Gastroesophageal sphincter (tissue), 4 donors: ENCODE results near the gene LZTS2. TPM values are rescaled to one million over a fixed set of nuclear protein-coding genes. Genes with fewer than 3 reads are reported as not detected.

Experiments used
- ATAC-seq: fragments of 150-250 bp; one replicate; pipeline ENCODE4 v1.9.1; 2016; ENCODE audit warnings: mild to moderate bottlenecking, moderate library complexity
- H3K27ac ChIP-seq, 4 donors: fragments of 200-600 bp; sonication (generic) in 3 of 4; 1 replicate in 3 of 4; 2 replicates in 1 of 4; pipeline ENCODE4 v1.5.1; 2016 to 2019
- H3K27me3 ChIP-seq: fragments of 200-600 bp; sonication (generic); one replicate; pipeline ENCODE4 v1.5.1; 2019
- H3K36me3 ChIP-seq, 2 donors: fragments of 200-600 bp; sonication (generic); one replicate each; pipeline ENCODE4 v1.5.1; 2019; ENCODE audit warnings: control low read depth in 1 of 2
- H3K4me1 ChIP-seq, 3 donors: fragments of 200-600 bp; sonication (generic); 1 replicate in 2 of 3; 2 replicates in 1 of 3; pipeline ENCODE4 v1.5.1; 2016 to 2019; ENCODE audit warnings: control low read depth in 2 of 3
- H3K4me3 ChIP-seq, 2 donors: fragments of 200-600 bp; sonication (generic); one replicate each; pipeline ENCODE4 v1.5.1; 2019; ENCODE audit warnings: mild to moderate bottlenecking in 1 of 2, moderate library complexity in 1 of 2
- H3K9me3 ChIP-seq, 3 donors: fragments of 200-600 bp; sonication (generic); one replicate each; pipeline ENCODE4 v1.5.1; 2017 to 2019; ENCODE audit warnings: control low read depth in 2 of 3
- CTCF ChIP-seq, 4 experiments: fragments of 200-600 bp in 2 of 4; fragments of 450-650 bp in 2 of 4; sonication (generic) in 1 of 4; IDR thresholded peaks; one replicate each; pipeline ENCODE4 v1.5.1; 2017 to 2019; ENCODE audit warnings: antibody characterized with exemption in 4 of 4, mild to moderate bottlenecking in 2 of 4, moderate library complexity in 2 of 4
- EP300 ChIP-seq: sonication (generic); formaldehyde crosslinking; IDR thresholded peaks from one replicate; pipeline ENCODE4 v1.6.1; 2017; ENCODE audit warnings: antibody characterized with exemption, mild to moderate bottlenecking
- POLR2A ChIP-seq, 2 donors: fragments of 450-650 bp; IDR thresholded peaks; one replicate each; pipeline ENCODE4 v1.6.1; 2017; ENCODE audit warnings: antibody characterized with exemption in 2 of 2, mild to moderate bottlenecking in 2 of 2, moderate library complexity in 1 of 2
- POLR2AphosphoS5 ChIP-seq: sonication (generic); formaldehyde crosslinking; IDR thresholded peaks from one replicate; pipeline ENCODE4 v1.6.1; 2017; ENCODE audit warnings: antibody characterized with exemption
- WGBS, 2 donors: methylation state at CpG; one replicate each; pipeline ENCODE4 v1.1.5; 2018; ENCODE audit warnings: low coverage in 1 of 2; 5-methylcytosine and 5-hydroxymethylcytosine counted together
- total RNA-seq, 4 donors: library from RNA; depleted of rRNA; stranded (reverse); fragments of >200 nt; gene quantifications; one replicate each; pipeline ENCODE4 v1.1.0, GENCODE V29; 2016

LZTS2 gene
- total RNA-seq, 4 donors from 2014 or later: 134 to 181 (median 141) TPM

DNA sequence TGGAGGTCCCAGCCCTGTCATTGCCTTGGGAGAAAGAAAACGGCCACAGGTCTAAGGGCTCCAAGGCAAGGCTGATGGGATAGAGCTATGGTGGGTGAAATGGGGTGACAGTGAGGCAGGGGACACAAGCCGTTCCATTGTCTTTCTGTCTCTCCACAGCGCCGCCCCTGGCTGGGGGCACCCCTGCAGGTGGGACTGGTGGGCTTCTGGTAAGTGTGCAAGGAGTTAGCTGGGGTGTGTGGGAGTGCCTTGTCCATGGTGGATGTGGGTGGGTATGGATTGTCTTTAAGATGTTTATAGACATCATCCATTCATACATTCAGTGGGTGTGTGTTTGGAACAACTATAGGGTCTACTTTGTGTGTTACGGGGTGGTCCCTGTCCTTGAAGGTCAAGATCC lies 38.9 kb downstream of the LZTS2 start:
- H3K27me3 ChIP-seq: no peaks in the 10 kb centered on the region
- 51 to 55% methylated on average over 5 of the region's 5 CpGs for WGBS, 2 donors
- H3K27ac ChIP-seq: no peak overlapping the region
- H3K4me3 ChIP-seq: no peak overlapping the region
- TF ChIP-seq POLR2AphosphoS5 (no peak), EP300 (no peak), CTCF (IDR thresholded peaks at IDR 0.05) (no peak), POLR2A (IDR thresholded peaks at IDR 0.05) (no peak)
- peaks cover 0 to 35% (median 18%) of the 10 kb centered on the region in 3 donors for H3K4me1 ChIP-seq
- no peaks in the 10 kb centered on the region for H3K9me3 ChIP-seq
- H3K36me3 ChIP-seq: peaks cover 0 to 54% of the 10 kb centered on the region in 2 donors
- ATAC-seq: no peak

GRCh38 chr10:101040061-101040460 lies 40.5 kb downstream of the LZTS2 start:
- Histone ChIP-seq H3K4me3 (no peak overlapping the region), H3K27me3 (no peaks in the 10 kb centered on the region), H3K36me3 (peaks cover 0 to 49% of the 10 kb centered on the region in 2 donors), H3K9me3 (no peaks in the 10 kb centered on the region), H3K4me1 (peaks cover 0 to 30% (median 19%) of the 10 kb centered on the region in 3 donors), H3K27ac (no peak overlapping the region)
- ATAC-seq: no peak
- TF ChIP-seq POLR2AphosphoS5: no peak
- no peak for TF ChIP-seq POLR2A (IDR thresholded peaks at IDR 0.05)
- no peak for TF ChIP-seq CTCF (IDR thresholded peaks at IDR 0.05)
- no peak for TF ChIP-seq EP300
- WGBS, 2 donors: 67% methylated on average over 1 to 3 of the region's 3 CpGs

GRCh38 chr10:101040851-101041250 lies 41.2 kb downstream of the LZTS2 start:
- Histone ChIP-seq H3K27ac (peak overlapping the region in 1 of 4 donors; percentile 31), H3K36me3 (peaks cover 0 to 41% of the 10 kb centered on the region in 2 donors), H3K4me1 (peaks cover 0 to 30% (median 19%) of the 10 kb centered on the region in 3 donors), H3K9me3 (no peaks in the 10 kb centered on the region), H3K27me3 (peaks cover under 1% of the 10 kb centered on the region), H3K4me3 (no peak overlapping the region)
- no peak for TF ChIP-seq POLR2A (IDR thresholded peaks at IDR 0.05)
- no peak for TF ChIP-seq CTCF (IDR thresholded peaks at IDR 0.05)
- no peak for TF ChIP-seq POLR2AphosphoS5
- TF ChIP-seq EP300: no peak
- no peak for ATAC-seq
- 0% methylated on average over 1 of the region's 2 CpGs for WGBS, 2 donors

DNA sequence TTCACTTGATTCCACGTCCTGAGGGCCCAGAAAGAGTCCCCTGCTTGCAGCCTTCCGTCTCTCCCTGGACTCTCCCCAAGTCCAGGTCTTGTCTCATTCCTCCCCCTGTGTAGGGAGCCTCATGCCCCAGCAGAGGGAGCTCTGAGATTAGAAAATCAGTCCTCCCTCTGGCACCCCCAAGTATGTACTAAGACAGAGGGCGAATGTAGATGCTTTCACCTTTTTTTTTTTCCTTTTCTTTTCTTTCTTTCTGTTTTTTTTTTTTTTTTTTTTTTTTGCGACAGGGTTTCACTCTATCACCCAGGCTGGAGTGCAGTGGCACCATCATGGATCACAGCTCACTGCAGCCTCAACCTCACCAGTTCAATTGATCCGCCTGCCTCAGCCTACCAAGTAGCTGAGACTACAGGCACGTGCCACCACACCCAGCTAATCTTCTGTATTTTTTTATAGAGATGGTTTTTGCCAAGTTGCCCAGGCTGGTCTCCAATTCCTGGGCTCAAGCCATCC lies 41.7 kb downstream of the LZTS2 start:
- Histone ChIP-seq H3K27ac (peak overlapping the region in 3 of 4 donors; percentile 81 to 96 (median 90)), H3K9me3 (no peaks in the 10 kb centered on the region), H3K36me3 (peaks cover 0 to 36% of the 10 kb centered on the region in 2 donors), H3K27me3 (peaks cover 5% of the 10 kb centered on the region), H3K4me3 (no peak overlapping the region), H3K4me1 (peaks cover 0 to 30% (median 19%) of the 10 kb centered on the region in 3 donors)
- ATAC-seq: peak; percentile 65
- 9 to 50% methylated on average over 3 to 6 of the region's 6 CpGs for WGBS, 2 donors
- TF ChIP-seq CTCF (IDR thresholded peaks at IDR 0.05) (peak in 3 of 4 experiments; percentile 85 to 88 (median 86)), POLR2A (IDR thresholded peaks at IDR 0.05) (no peak), EP300 (no peak)

- Histone ChIP-seq H3K4me3 (peak overlapping the region in 1 of 2 donors; percentile 57), H3K27me3 (peaks cover 14% of the 10 kb centered on the region), H3K4me1 (peaks cover 0 to 30% (median 19%) of the 10 kb centered on the region in 3 donors), H3K27ac (peak overlapping the region; percentile 47 to 96 (median 86)), H3K9me3 (no peaks in the 10 kb centered on the region), H3K36me3 (peaks cover 0 to 28% of the 10 kb centered on the region in 2 donors)
- WGBS, 2 donors: 56 to 67% methylated on average over 1 to 4 of the region's 4 CpGs
- TF ChIP-seq POLR2AphosphoS5 (no peak), CTCF (IDR thresholded peaks at IDR 0.05) (no peak), EP300 (no peak), POLR2A (IDR thresholded peaks at IDR 0.05) (no peak)
- ATAC-seq: no peak
Measured at GRCh38 chr10:101042118-101042517, 42.5 kb downstream of the LZTS2 start.
